Heart left ventricle (tissue), 16 donors: ENCODE results near the gene XXYLT1. TPM values are rescaled to one million over a fixed set of nuclear protein-coding genes. Genes with fewer than 3 reads are reported as not detected.

ENCODE experiments used
- ATAC-seq, 4 donors: fragments of 200-7000 bp; cut with Tn5 transposase; one replicate each; pipeline ENCODE4 v1.9.1; 2020 to 2022; ENCODE audit warnings: moderate library complexity in 4 of 4, mild to moderate bottlenecking in 3 of 4, moderate number of reproducible peaks in 1 of 4
- DNase-seq, 5 donors: peaks; one replicate each; pipeline ENCODE4 v3.0.0-alpha.2; 2020
- H3K27ac ChIP-seq, 12 donors: fragments of 200-600 bp; sonication (generic) in 4 of 12; one replicate each; pipeline versions ENCODE4 v1.5.0 to v1.8.0; 2016 to 2022; ENCODE audit warnings: mild to moderate bottlenecking in 2 of 12
- H3K27me3 ChIP-seq, 9 donors: fragments of 200-600 bp; sonication (generic) in 2 of 9; one replicate each; pipeline versions ENCODE4 v1.5.1 to v1.8.0; 2016 to 2022; ENCODE audit warnings: mild to moderate bottlenecking in 3 of 9
- H3K36me3 ChIP-seq, 9 donors: fragments of 200-600 bp; sonication (generic) in 2 of 9; one replicate each; pipeline versions ENCODE4 v1.5.0 to v1.8.0; 2018 to 2022; ENCODE audit warnings: mild to moderate bottlenecking in 2 of 9
- H3K4me1 ChIP-seq, 12 donors: fragments of 200-600 bp; sonication (generic) in 4 of 12; one replicate each; pipeline versions ENCODE4 v1.5.0 to v1.8.0; 2016 to 2022; ENCODE audit warnings: mild to moderate bottlenecking in 3 of 12
- H3K4me3 ChIP-seq, 12 donors: fragments of 200-600 bp; sonication (generic) in 4 of 12; one replicate each; pipeline versions ENCODE4 v1.5.0 to v1.8.0; 2017 to 2022; ENCODE audit warnings: mild to moderate bottlenecking in 9 of 12, moderate library complexity in 4 of 12
- H3K9me3 ChIP-seq, 12 donors: fragments of 200-600 bp; sonication (generic) in 4 of 12; one replicate each; pipeline versions ENCODE4 v1.5.0 to v1.8.0; 2016 to 2022; ENCODE audit warnings: mild to moderate bottlenecking in 1 of 12
- POLR2A ChIP-seq, 2 donors: fragments of 450-650 bp; IDR thresholded peaks; one replicate each; pipeline ENCODE4 v1.6.1; 2017; ENCODE audit warnings: antibody characterized with exemption in 2 of 2, mild to moderate bottlenecking in 2 of 2, moderate library complexity in 2 of 2
- WGBS, 4 donors: extraction: QIAGEN DNeasy Blood & Tissue Kit in 2 of 4; methylation state at CpG; one replicate each; pipeline versions ENCODE4 v1.1.5 to v1.1.7; 2013 to 2018; 5-methylcytosine and 5-hydroxymethylcytosine counted together
- intact Hi-C, 10 donors: fragments of 100-400 bp; cut with DNase I; formaldehyde crosslinking; loops; one replicate each; pipeline versions ENCODE4 v1.11.1 to v1.14.2; 2022
- polyA plus RNA-seq, 2 donors: library from polyadenylated mRNA; stranded (reverse); fragments of 200-250 nt; gene quantifications; one replicate each; pipeline ENCODE4 v1.2.3, GENCODE V29; 2013
- total RNA-seq, 9 donors: library from RNA; depleted of rRNA in 2 of 9; stranded (reverse); fragments of >200 nt in 2 of 9; fragmentation: NEBNext Ultra II Directional in 3 of 9; extraction: Animal tissue kit (Norgen Biotek cat#: 25700) in 3 of 9; gene quantifications; one replicate each; pipeline versions ENCODE4 v1.1.0 to v1.2.4, GENCODE V29; 2016 to 2023
- TF ChIP-seq, protein P1 (sequence below), 12 donors: fragments of 200-600 bp; sonication (generic) in 4 of 12; IDR thresholded peaks; one replicate each; pipeline versions ENCODE4 v1.5.0 to v1.8.0; 2018 to 2022; ENCODE audit warnings: antibody characterized with exemption in 12 of 12, mild to moderate bottlenecking in 5 of 12
- donor health status: ischemic (EF 13 %, LVEDD 7.1; RV severe dilation, severe dysfunction).
- donor health status: healthy with polysubstance abuse.
- donor health status: DM: no; HTN: yes; CAD: no.
- donor health status: DM: no; HTN: no; CAD: no.
- donor health status: ischemic (EF 25% LVEDD 6.9; RV normal size, moderate dysfunction).
- donor health status: ischemic (EF 25% LVEDD 5.7; RV mildly dilated, moderate dysfunction).
- donor health status: healthy.
- donor health status: DM: yes; HTN: yes; CAD: no.
- donor health status: ischemic (EF 35%, LVEDD 5.7; RV mildly dilated, moderate dysfunction).
- donor health status: nonischemic (EF 11% LVEDD 7.7; RV severe dilation, severe dysfunction).
- donor health status: DM: yes; HTN: yes; CAD: no.
- donor health status: PGD.
- donor health status: ischemic (EF 29% LVEDD 5.4; RV normal size, mild dysfunction).
- donor health status: nonischemic (EF 23%, LVEDD 6.1; RV moderate dilation, normal function).

The XXYLT1 gene
- total and polyA plus RNA-seq, 11 donors: 1.9 to 8.6 (median 4.8) TPM

- no peaks in the 10 kb centered on the region for H3K9me3 ChIP-seq
- H3K36me3 ChIP-seq: no peaks in the 10 kb centered on the region
- DNase-seq: no peak
- H3K27ac ChIP-seq: peak overlapping the region in 11 of 12 donors; percentile 41 to 92 (median 85)
- intact Hi-C loops: loop anchor here in 5 of 10 donors (2.0 to 10.0 kb wide), 7 partner anchors 32 to 462 kb away; partner anchors contain the start of gene FAM43A (in 1 of the 5)
- TF ChIP-seq, protein P1, sequence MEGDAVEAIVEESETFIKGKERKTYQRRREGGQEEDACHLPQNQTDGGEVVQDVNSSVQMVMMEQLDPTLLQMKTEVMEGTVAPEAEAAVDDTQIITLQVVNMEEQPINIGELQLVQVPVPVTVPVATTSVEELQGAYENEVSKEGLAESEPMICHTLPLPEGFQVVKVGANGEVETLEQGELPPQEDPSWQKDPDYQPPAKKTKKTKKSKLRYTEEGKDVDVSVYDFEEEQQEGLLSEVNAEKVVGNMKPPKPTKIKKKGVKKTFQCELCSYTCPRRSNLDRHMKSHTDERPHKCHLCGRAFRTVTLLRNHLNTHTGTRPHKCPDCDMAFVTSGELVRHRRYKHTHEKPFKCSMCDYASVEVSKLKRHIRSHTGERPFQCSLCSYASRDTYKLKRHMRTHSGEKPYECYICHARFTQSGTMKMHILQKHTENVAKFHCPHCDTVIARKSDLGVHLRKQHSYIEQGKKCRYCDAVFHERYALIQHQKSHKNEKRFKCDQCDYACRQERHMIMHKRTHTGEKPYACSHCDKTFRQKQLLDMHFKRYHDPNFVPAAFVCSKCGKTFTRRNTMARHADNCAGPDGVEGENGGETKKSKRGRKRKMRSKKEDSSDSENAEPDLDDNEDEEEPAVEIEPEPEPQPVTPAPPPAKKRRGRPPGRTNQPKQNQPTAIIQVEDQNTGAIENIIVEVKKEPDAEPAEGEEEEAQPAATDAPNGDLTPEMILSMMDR (IDR thresholded peaks at IDR 0.05): no peak
- TF ChIP-seq POLR2A (IDR thresholded peaks at IDR 0.05): no peak
- ATAC-seq: peak in 1 of 4 donors; percentile 13
- no peaks in the 10 kb centered on the region for H3K27me3 ChIP-seq
- H3K4me3 ChIP-seq: peak overlapping the region in 4 of 12 donors; percentile 8 to 54 (median 30)
- peaks cover 6 to 85% (median 59%) of the 10 kb centered on the region in 12 donors for H3K4me1 ChIP-seq
- 46 to 55% (median 49%) methylated on average over 15 of the region's 15 CpGs for WGBS, 4 donors
Observed at GRCh38 chr3:195149292-195150030, 121.5 kb downstream of the XXYLT1 start.

DNA sequence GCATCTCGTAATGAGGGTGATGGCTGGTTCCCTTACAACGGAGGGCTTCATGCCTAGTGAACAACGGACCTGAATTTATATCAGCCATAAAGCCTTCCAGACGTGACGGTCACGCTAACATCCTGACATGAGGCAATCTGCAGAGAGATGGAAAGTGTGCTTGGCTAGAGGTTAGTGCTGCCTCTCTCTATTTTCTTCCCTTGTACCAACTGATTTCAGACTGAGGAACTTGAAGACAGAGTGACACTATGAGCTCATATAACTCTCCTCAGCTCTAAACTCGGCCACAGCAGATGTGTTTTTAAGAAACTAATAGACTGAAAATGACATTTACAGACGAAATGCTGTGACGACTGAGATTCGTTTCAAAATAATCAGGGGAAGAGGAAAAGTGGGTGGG lies 122.4 kb downstream of the XXYLT1 start:
- H3K27ac ChIP-seq: peak overlapping the region in 11 of 12 donors; percentile 41 to 92 (median 85)
- intact Hi-C loops: no loop called here
- no peak for DNase-seq

DNA sequence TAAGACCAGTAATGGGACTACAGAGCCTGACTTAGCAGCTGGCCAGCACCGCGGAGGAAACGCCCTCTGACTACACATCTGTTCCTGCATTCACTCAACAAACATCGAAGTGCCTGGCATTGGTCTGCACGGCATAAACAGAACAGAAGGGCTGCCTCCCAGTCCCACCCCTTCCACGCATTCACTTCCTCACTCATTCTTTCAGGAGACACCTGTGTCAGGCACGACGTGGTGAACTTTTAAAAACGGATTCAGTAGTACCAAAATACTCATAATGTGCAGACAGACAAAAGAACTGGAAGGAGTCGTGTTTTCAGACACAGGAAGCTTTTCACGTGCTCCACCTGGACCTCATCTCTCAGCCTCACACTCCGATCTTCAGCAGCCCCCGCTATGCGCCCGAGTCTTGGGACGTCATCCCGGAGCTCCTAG lies 123.3 kb downstream of the XXYLT1 start:
- no peak for TF ChIP-seq POLR2A (IDR thresholded peaks at IDR 0.05)
- TF ChIP-seq, protein P1 (IDR thresholded peaks at IDR 0.05): no peak
- intact Hi-C loops: no loop called here
- DNase-seq (peak; percentile 53 to 76 (median 61)), ATAC-seq (peak in 3 of 4 donors; percentile 29 to 45 (median 40))
- Histone ChIP-seq H3K27me3 (no peaks in the 10 kb centered on the region), H3K4me3 (peak overlapping the region in 10 of 12 donors; percentile 4 to 50 (median 34)), H3K4me1 (peaks cover 0 to 67% (median 41%) of the 10 kb centered on the region in 12 donors), H3K27ac (peak overlapping the region in 11 of 12 donors; percentile 41 to 92 (median 85)), H3K9me3 (no peaks in the 10 kb centered on the region), H3K36me3 (no peaks in the 10 kb centered on the region)
- 55 to 73% (median 61%) methylated on average over 17 of the region's 17 CpGs for WGBS, 4 donors

More for the DNA sequence above, 122.4 kb downstream of the XXYLT1 start:
- no peaks in the 10 kb centered on the region for H3K9me3 ChIP-seq
- peak overlapping the region in 7 of 12 donors; percentile 24 to 50 (median 43) for H3K4me3 ChIP-seq
- ATAC-seq: peak in 1 of 4 donors; percentile 10
- WGBS, 4 donors: 25 to 48% (median 39%) methylated on average over 10 of the region's 10 CpGs
- no peaks in the 10 kb centered on the region for H3K36me3 ChIP-seq
- H3K27me3 ChIP-seq: no peaks in the 10 kb centered on the region
- TF ChIP-seq POLR2A (IDR thresholded peaks at IDR 0.05): no peak
- TF ChIP-seq, protein P1 (IDR thresholded peaks at IDR 0.05): no peak
- peaks cover 0 to 76% (median 50%) of the 10 kb centered on the region in 12 donors for H3K4me1 ChIP-seq

- peak overlapping the region in 1 of 12 donors; percentile 76 for H3K27ac ChIP-seq
- intact Hi-C loops: no loop called here
- no peaks in the 10 kb centered on the region for H3K27me3 ChIP-seq
- 63 to 78% (median 70%) methylated on average over 8 of the region's 8 CpGs for WGBS, 4 donors
- no peaks in the 10 kb centered on the region for H3K36me3 ChIP-seq
- H3K4me3 ChIP-seq: no peak overlapping the region
- no peak for TF ChIP-seq POLR2A (IDR thresholded peaks at IDR 0.05)
- TF ChIP-seq, protein P1 (IDR thresholded peaks at IDR 0.05): no peak
- DNase-seq: no peak
- H3K9me3 ChIP-seq: no peaks in the 10 kb centered on the region
- ATAC-seq: no peak
- H3K4me1 ChIP-seq: peaks cover 0 to 52% (median 30%) of the 10 kb centered on the region in 12 donors
Observed at GRCh38 chr3:195146131-195146530, 124.8 kb downstream of the XXYLT1 start.
